Measurements from ENCODE around the gene TNFRSF12A. TPM values are rescaled to one million over a fixed set of nuclear protein-coding genes. Genes with fewer than 3 reads are reported as not detected.

The TNFRSF12A gene
- total and polyA plus RNA-seq, 2 of the 8 experiments (the other 6 are each of a cell fraction or from before 2014, with no cell fraction given), result 81.0 to 82.5 TPM

- peak within 1 kb of the TSS; percentile 94 for H3K27ac ChIP-seq (ENCODE audit: low read depth, low read length)
- no peaks in the 10 kb centered on the region for H3K9me3 ChIP-seq (ENCODE audit: insufficient read depth in 2 of 2, low read depth in 1 of 2, low read length in 1 of 2)
- ChIA-PET POLR2A (ENCODE audit: partially characterized antibody) (interaction anchor here (0.8 to 35.7 kb wide), 14 partner anchors 5 to 147 kb away, joined by 3 to 1808 read pairs (median 24); partner anchors contain the start of genes BICDL2, CLDN6, CLDN9 and HCFC1R1), CTCF (ENCODE audit: partially characterized antibody) (interaction anchor here (1.2 to 23.8 kb wide), 6 partner anchors 8 to 127 kb away, joined by 3 to 639 read pairs (median 4); partner anchors contain the start of gene CLDN9)
- no peak within 1 kb of the TSS for H2AFZ ChIP-seq (ENCODE audit: low read length)
- no peak within 1 kb of the TSS for H3K23ac ChIP-seq (ENCODE audit: insufficient read length)
- peaks cover 0 to 4% of the 10 kb centered on the region in 2 experiments; a peak in 1 of 4 replicates for H3K79me2 ChIP-seq (ENCODE audit: control insufficient read depth in 1 of 2, insufficient read depth in 2 of 2, low read length in 2 of 2)
- H3K36me3 ChIP-seq (ENCODE audit: control insufficient read depth in 2 of 4, insufficient read depth in 4 of 4, low read length in 3 of 4), result peaks cover 0 to 19% (median 11%) of the 10 kb centered on the region in 4 experiments; a peak in 7 of 8 replicates
- 0 out of 2 replicates have a peak within 1 kb of the TSS, but pooled peaks have one; percentile 61 for H2BK20ac ChIP-seq (ENCODE audit: low read length)
- H3K18ac ChIP-seq (ENCODE audit: extremely low read depth, low read length), result peak within 1 kb of the TSS; percentile 93
- peaks cover 0 to 23% (median 20%) of the 10 kb centered on the region in 4 experiments; a peak in 6 of 7 replicates for H3K4me1 ChIP-seq (replicated peaks in 1 of 4; ENCODE audit: control insufficient read depth in 3 of 4, insufficient read depth in 4 of 4, low read length in 3 of 4)
- peak within 1 kb of the TSS; percentile 97 for H2BK5ac ChIP-seq (ENCODE audit: low read depth, low read length)
- H3K56ac ChIP-seq (replicated peaks; ENCODE audit: insufficient read length, low read depth, low read length), result peak within 1 kb of the TSS; percentile 87
- H3K79me1 ChIP-seq (ENCODE audit: low read depth, low read length), result no peaks in the 10 kb centered on the region
- peak within 1 kb of the TSS; percentile 94; the same call in 1 of the 2 replicates for H4K8ac ChIP-seq (ENCODE audit: extremely low read depth, insufficient read depth, low read length)
- no peak within 1 kb of the TSS for H3K14ac ChIP-seq (ENCODE audit: insufficient read length)
- peak within 1 kb of the TSS; percentile 96 for H2BK12ac ChIP-seq (ENCODE audit: low read depth, low read length)
- peak within 1 kb of the TSS; percentile 83 to 88 for H3K4me2 ChIP-seq (ENCODE audit: insufficient read depth in 1 of 2, low read depth in 2 of 2, low read length in 2 of 2)
- FAIRE-seq (peak; percentile 90), DNase-seq (ENCODE audit: low read depth in 1 of 2, low spot score in 2 of 2) (peak; percentile 97 to 98)
- peak within 1 kb of the TSS; percentile 75 for H3K4ac ChIP-seq (replicated peaks; ENCODE audit: insufficient read length, low read depth, low read length)
- H4K20me1 ChIP-seq (replicated peaks in 1 of 2; ENCODE audit: control insufficient read depth in 1 of 2, insufficient read depth in 2 of 2, low read length in 2 of 2), result peaks cover 6 to 24% of the 10 kb centered on the region in 2 experiments
- H4K91ac ChIP-seq (replicated peaks; ENCODE audit: insufficient read length, low read length), result peak within 1 kb of the TSS; percentile 94
- peak within 1 kb of the TSS; percentile 81; the same call in 1 of the 2 replicates for H2BK15ac ChIP-seq (ENCODE audit: low read length)
- H3K9ac ChIP-seq (replicated peaks in 1 of 4; ENCODE audit: extremely low read depth in 1 of 4, low read depth in 3 of 4, low read length in 3 of 4), result peak within 1 kb of the TSS; percentile 46 to 89 (median 70)
- H4K5ac ChIP-seq (ENCODE audit: insufficient read length, low read depth, low read length), result peak within 1 kb of the TSS; percentile 83
- H2BK120ac ChIP-seq (replicated peaks; ENCODE audit: low read depth, low read length), result peak within 1 kb of the TSS; percentile 65
- peak within 1 kb of the TSS; percentile 39 to 97 (median 94) for H3K4me3 ChIP-seq (ENCODE audit: extremely low read depth in 1 of 4, insufficient read depth in 2 of 4, low read depth in 3 of 4, low read length in 4 of 4)
- 2% methylated on average over 43 of the region's 69 CpGs; no CpG with 5 or more reads in 1 of the 2 experiments for WGBS, 2 experiments (ENCODE audit: extremely low coverage in 1 of 2, insufficient coverage in 1 of 2, insufficient read length in 1 of 2, insufficient replicate concordance in 2 of 2, low coverage in 1 of 2, low lambda C conversion rate in 2 of 2, missing lambda C conversion rate in 1 of 2)
- H3K23me2 ChIP-seq (ENCODE audit: low read depth, low read length), result peaks cover 19% of the 10 kb centered on the region; the same call in 1 of the 2 replicates
- 0 out of 2 replicates have a peak within 1 kb of the TSS, but pooled peaks have one; percentile 94 for H2AK5ac ChIP-seq (ENCODE audit: low read depth, low read length)
- H3K27me3 ChIP-seq (replicated peaks in 1 of 4; ENCODE audit: control insufficient read depth in 3 of 4, extremely low read depth in 1 of 4, insufficient read depth in 3 of 4, low read length in 3 of 4), result no peaks in the 10 kb centered on the region
- peak; percentile 71; the same call in 1 of the 2 replicates for TF ChIP-seq TCF12 (IDR thresholded peaks at IDR 0.05; ENCODE audit: low read depth, low read length)
- 0 out of 2 replicates have a peak, but pooled peaks have one; percentile 32 for TF ChIP-seq CEBPB (IDR thresholded peaks at IDR 0.05; ENCODE audit: low read depth, low read length)
- no peak for TF ChIP-seq MAFK (IDR thresholded peaks at IDR 0.05; ENCODE audit: low read depth, low read length)
- peak in 1 of 2 experiments; percentile 63; a peak in 1 of 4 replicates for TF ChIP-seq HDAC2 (IDR thresholded peaks at IDR 0.05; ENCODE audit: borderline replicate concordance in 1 of 2, low read depth in 2 of 2, low read length in 2 of 2)
- TF ChIP-seq MAX (IDR thresholded peaks at IDR 0.05), result peak; percentile 86
These were observed 3.7 kb downstream of the TNFRSF12A start, which contains the start of the genes HCFC1R1 and THOC6 for GRCh38 chr16:3023669-3024478. Gene HCFC1R1 (minus strand): TSS chr16:3023942. CDS start chr16:3023941, 1 bp downstream. Gene THOC6 (plus strand): TSS chr16:3024035. CDS start chr16:3024327, 292 bp downstream.
